T-helper 1 cell (primary cell): ENCODE data around the gene ACAD9.
"Not testable (repeated sequence)": the region's sequence is repeated elsewhere in the genome, so short reads cannot be mapped to it uniquely, and the experiment has no call there.

ENCODE experiments used
- DNase-seq, 5 donors: peaks; one replicate each; pipeline ENCODE4 v3.0.0-alpha.2; 2012 to 2020

ACAD9 gene

GRCh38 chr3:128863560-128863959, 15.9 kb upstream of the ACAD9 start:
- no peak for DNase-seq

- no peak for DNase-seq
These were observed 15.0 kb upstream of the ACAD9 start for GRCh38 chr3:128864351-128864811.

GRCh38 chr3:128864849-128865804, 14.3 kb upstream of the ACAD9 start:
- DNase-seq = not testable (repeated sequence)

DNA sequence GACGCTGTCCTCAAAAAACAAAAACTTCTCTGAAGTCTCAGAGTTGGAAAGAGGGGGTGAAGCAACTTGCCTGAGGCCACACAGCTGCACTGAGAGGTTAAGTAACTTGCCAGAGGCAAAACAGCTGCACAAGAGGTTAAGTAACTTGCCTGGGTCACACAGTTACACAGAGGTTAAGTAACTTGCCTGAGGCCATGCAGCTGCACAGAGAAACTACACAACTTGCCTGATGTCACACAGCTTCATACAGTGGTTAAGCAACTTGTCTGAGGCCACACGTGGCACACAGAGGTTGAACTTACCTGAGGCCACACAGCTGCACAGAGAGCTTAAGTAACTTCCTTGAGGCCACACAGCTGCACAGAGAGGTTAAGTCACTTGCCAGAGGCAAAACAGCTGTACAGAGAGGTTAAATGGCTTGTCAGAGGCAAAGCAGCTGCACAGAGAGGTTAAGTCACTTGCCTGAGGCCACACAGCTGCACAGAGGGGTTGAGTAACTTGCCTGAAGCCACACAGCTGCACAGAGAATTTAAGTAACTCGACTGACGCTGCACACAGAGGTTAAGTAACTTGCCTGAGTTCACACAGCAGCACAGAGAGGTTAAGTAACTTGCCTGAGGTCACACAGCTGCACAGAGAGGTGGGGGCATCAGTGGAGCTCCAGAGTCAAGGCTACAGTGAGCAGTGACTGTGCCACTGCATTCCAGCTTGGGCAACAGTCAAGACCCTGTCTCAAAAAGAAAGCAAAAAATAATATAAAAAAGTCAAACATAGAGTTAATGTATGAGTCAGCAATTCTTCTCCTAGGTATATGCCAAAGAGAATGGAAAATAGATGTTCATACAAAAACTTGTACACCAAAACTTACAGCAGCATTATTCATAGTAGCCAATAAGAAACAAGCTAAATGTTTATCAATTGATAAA, 12.0 kb upstream of the ACAD9 start:
- no peak for DNase-seq

DNA sequence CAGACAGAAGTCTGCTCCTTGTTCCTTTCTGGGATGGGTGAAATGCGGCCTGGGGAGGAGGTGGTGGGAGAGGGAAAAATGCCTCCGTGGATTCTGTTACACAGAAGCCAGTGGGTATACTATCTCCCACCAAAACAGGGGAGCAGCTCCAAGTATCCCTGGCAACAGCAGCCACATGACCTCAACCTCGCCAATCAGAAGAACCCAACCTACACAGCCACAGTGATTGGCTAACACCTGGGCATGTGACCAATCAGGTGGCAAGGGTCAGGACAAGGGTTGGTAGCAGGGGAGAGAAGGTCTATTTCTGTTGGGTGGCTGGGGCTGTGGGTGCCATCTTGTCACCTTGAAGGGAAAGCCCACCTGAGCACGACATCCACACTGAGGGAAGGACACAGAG, 9.1 kb upstream of the ACAD9 start:
- DNase-seq = no peak

DNA sequence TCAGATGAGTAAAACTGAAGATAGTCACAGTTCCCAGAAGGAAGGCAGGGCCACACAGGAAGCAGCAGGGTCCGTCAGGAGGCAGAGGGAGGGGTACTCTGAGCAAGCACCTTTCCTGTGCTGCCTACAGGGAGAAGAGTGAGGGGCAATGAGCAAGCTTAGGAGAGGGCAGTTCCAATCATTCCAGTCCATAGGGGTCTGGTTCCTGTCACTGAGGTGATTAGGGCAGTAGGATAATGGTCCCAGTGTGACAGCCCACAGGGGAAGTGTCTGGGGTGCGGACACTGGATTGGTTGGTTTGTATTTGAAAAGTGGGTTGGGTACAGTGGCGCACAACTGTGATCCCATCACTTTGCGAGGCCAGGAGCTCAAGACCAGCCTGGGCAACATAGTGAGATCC, 7.1 kb upstream of the ACAD9 start:
- DNase-seq = no peak

GRCh38 chr3:128872744-128873143, 6.7 kb upstream of the ACAD9 start:
- DNase-seq = no peak

DNA sequence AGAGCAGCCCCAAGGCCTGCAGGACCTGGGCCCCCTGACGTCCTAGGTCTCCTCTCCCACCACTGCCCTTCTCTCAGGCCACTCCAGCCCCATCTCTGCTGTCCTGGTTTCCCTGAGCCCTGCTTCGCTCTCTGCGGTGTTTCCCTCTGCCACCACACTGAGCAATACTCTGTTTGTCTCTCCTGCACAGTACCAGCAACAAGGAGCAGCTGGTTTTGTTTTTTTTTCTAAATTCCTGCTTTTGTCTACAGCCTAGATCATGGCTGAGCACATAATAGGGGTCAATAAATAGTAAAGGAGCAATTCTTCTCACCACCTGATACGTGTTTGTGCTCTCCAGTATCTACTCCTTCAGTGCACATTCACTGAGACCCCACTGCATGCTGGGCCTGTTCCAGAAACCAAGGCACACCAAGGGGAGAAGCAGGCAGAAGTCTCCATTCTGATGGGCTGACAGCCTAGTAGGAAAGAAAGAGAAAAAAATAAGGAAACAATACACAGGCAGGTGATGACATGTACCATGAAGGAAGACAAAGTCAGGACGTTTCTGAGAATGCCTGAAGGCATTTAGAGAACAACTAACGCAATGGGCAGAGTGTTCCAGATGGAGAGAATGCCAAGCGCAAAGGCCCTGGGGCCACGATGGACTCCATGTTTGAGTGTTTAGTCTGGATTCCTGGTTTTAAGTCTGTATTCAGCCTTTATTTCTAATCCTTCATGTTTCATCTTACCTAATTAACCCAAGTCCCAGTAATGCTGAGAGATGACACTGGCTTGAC, 6.0 kb upstream of the ACAD9 start:
- DNase-seq = no peak

DNA sequence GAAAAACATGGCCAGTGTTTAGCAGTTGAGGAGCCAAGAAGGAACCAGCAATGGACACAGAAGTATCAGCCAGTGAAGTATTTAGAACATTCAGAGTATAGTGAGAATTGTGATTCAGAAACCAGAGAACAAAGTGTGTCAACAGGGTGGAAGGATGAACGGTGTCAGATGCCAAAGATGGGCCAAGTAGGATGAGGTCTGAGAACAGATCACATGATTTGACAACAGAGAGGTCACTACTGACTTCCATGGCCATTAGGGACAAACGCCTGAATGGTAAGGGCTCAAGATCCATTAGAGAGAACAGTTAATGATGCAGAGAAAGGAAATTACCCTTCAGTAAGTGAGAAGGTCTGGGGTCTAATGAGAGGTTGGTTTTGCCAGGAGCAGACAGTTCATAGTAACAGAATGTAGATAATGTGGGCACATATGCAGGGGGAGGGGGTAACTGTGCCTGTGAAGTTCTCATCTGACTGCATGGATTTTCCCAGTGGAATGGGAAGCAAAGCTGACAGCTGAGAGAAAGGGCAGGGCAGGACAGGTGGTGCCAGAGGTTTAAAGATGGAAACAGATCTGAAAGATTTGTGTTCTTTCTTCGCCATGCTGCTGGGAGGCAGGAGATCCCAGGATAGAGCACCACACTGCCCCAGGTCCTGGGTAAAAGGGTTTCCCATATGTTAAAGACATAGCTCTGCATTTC, 4.8 kb upstream of the ACAD9 start:
- no peak for DNase-seq

DNA sequence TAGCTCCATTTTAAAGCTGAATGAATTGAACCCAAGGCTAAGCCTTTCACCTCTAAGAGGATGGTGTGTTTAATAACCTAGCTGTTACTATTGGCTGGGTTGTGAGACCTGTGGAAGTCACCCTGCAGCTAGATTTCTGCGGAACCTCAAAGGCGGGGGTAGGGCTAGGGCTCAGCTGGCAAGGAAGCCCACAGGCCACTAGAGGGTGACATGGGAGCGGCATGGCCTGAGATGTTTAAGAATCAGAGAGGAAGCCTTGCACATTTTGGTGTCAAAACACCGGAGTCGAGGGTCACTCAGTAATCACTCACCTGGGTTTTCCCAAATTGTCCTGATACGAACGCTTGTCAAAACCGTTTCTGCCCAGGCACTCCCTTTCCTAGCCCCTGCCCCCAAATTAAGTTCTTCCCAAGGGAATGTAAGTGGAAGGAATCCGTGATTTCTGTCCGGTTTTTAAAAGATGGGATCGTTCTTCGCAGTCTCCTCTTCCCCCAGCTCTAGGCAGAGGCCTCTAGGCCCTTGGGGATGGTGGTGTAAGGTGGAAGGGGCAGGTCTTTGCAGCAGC, 3.8 kb upstream of the ACAD9 start:
- peak in 4 of 5 donors; percentile 30 to 68 (median 42) for DNase-seq

- DNase-seq = no peak
These were observed 1.4 kb upstream of the ACAD9 start for GRCh38 chr3:128878011-128878457.

DNA sequence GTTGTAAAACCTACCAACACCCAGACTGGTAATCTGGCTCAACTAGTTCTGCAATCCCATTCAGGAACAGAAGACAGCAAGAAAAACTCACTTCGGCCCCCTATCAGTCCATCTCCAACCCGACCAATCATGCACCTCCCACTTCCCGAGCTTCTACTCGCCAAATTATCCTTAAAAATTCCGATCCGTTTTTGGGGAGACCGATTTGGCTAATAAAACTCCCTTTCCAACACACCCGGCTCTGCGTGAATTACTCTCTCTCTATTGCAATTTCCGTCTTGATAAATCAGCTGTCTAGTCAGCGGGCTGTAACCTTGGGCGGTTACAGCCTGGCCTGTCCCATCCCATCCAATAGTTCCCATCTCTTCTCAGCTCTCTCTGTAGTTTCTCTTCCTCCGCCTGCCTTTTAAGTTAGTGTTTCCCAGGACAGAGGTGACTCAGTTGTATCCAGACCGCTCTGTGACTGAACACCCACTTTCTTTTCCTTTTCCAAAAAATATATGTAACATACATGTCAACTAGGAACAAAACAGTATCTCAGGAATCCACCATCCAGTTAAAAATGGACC, 780 bp upstream of the ACAD9 start:
- DNase-seq = peak in 2 of 5 donors; percentile 16 to 49

GRCh38 chr3:128879991-128880390, 571 bp downstream of the ACAD9 start:
- DNase-seq = no peak

DNA sequence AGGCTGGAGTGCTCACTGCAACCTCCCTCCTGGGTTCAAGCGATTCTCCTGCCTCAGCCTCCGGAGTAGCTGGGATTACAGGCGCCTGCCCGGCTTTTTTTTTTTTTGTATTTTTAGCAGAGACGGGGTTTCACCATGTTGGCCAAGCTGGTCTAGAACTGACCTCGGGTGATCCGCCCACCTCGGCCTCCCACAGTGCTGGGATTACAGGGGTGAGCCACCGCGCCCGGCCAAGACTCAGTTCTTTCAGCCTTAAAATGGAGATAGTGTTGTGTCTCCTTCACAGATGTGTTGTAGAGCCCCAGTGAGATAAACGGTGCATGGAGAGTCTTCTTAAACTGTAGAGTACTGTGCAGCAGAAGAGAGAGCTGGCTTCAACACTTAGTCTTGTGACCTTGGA, 1.0 kb downstream of the ACAD9 start:
- not testable (repeated sequence) for DNase-seq

GRCh38 chr3:128881576-128881975, 2.2 kb downstream of the ACAD9 start:
- no peak for DNase-seq

DNA sequence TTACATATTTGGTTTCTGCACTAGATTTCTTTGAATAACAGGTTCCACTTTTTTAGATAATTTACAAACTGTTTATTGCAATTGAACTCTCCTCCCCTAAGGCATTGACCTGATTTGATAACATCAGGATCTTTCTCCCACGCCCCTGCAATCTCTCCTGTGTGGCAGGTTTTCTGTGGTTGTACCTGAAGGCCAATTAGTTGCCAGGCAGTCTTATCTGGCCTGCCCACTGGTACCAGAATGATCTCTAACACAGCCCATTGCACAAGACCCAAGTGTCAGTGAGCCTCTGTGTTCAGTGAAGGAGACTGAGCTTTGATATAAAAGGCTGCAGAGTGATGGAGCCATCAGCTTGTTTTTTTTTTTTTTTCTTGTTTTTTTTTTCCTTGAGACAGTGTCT, 3.3 kb downstream of the ACAD9 start:
- DNase-seq = no peak

- DNase-seq = no peak
These were observed 5.6 kb downstream of the ACAD9 start for GRCh38 chr3:128884992-128885391.

DNA sequence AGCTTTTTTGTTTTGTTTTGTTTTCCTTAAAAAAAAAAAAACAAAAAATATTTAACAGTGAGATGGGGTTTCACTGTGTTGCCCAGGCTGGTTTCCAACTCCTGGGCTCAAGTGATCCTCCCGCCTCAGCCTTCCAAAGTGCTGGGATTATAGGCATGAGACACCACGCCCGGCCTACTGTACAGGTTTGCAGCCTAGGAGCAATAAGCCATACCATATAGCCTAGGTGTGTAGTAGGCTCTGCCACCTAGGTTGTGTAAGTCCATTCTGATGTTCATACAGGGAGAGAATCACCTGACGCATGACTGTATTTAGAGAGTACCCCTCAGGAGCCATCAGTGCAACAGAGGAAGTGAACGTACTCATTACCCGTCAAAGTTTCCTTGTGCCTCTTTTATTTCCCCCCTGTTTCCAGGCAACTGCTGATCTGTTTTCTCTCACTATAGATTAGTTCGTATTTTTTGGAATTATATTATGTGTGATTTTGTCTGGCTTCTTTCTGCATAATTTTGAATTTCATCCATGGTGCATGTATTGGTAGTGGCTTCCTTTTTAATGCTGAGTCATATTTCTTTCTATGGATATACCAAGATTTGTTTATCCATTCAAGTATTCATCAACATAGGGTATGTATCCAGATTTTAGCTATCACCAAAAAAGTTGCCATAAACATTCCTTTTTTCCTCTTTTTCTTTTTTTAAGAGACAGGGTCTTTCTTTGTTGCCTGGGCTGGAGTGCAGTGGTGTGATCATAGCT, 9.9 kb downstream of the ACAD9 start:
- no peak for DNase-seq

GRCh38 chr3:128895843-128896697, 16.6 kb downstream of the ACAD9 start:
- no peak for DNase-seq
